Adrenal gland (tissue), 5 donors: ENCODE data around the gene PI4K2B.

Experiments
- POLR2A ChIP-seq, 2 donors: fragments of 450-650 bp; IDR thresholded peaks; one replicate each; pipeline ENCODE4 v1.6.1; 2017; ENCODE audit warnings: antibody characterized with exemption in 2 of 2, mild to moderate bottlenecking in 2 of 2, moderate library complexity in 1 of 2
- TF ChIP-seq, protein P1 (sequence below), 6 experiments: fragments of 450-650 bp in 4 of 6; fragments of 200-600 bp in 2 of 6; sonication (generic) in 1 of 6; IDR thresholded peaks; 1 replicate in 5 of 6; 2 replicates in 1 of 6; pipeline versions ENCODE4 v1.5.1 to v1.8.0; 2016 to 2021; ENCODE audit warnings: antibody characterized with exemption in 6 of 6, mild to moderate bottlenecking in 2 of 6, moderate library complexity in 1 of 6
- donor health status: DM: no; HTN: no; CAD: no.

GRCh38 chr4:25198713-25199112 is 35.1 kb upstream of the PI4K2B start:
- TF ChIP-seq, protein P1, sequence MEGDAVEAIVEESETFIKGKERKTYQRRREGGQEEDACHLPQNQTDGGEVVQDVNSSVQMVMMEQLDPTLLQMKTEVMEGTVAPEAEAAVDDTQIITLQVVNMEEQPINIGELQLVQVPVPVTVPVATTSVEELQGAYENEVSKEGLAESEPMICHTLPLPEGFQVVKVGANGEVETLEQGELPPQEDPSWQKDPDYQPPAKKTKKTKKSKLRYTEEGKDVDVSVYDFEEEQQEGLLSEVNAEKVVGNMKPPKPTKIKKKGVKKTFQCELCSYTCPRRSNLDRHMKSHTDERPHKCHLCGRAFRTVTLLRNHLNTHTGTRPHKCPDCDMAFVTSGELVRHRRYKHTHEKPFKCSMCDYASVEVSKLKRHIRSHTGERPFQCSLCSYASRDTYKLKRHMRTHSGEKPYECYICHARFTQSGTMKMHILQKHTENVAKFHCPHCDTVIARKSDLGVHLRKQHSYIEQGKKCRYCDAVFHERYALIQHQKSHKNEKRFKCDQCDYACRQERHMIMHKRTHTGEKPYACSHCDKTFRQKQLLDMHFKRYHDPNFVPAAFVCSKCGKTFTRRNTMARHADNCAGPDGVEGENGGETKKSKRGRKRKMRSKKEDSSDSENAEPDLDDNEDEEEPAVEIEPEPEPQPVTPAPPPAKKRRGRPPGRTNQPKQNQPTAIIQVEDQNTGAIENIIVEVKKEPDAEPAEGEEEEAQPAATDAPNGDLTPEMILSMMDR (IDR thresholded peaks at IDR 0.05), result no peak
- TF ChIP-seq POLR2A (IDR thresholded peaks at IDR 0.05), result no peak
